Measurements from ENCODE around the gene TAPBP. TPM values are rescaled to one million over a fixed set of nuclear protein-coding genes. Genes with fewer than 3 reads are reported as not detected.
"Not testable (repeated sequence)": the region's sequence is repeated elsewhere in the genome, so short reads cannot be mapped to it uniquely, and the experiment has no call there.

The TAPBP gene
- total RNA-seq, 2 experiments from 2014 or later = 164 to 190 TPM

- ChIA-PET POLR2A (interaction anchor here (0.6 to 0.8 kb wide), 3 partner anchors 8 to 205 kb away, joined by 3 to 5 read pairs (median 3); no protein-coding TSS in a partner anchor), CTCF (interaction anchor here (0.6 to 2.4 kb wide), 8 partner anchors 9 to 1078 kb away, joined by 3 to 8 read pairs (median 4); partner anchors contain the start of gene ZBTB22)
- H3K36me3 Mint-ChIP-seq (ENCODE audit: low read depth); DNase-seq; H3K27me3 Mint-ChIP-seq; H3K9me3 Mint-ChIP-seq (ENCODE audit: low read depth); intact Hi-C loops (cut with DNase I, micrococcal nuclease): not testable (repeated sequence)
- peak; percentile 14 for ATAC-seq
- Mint-ChIP-seq H3K27ac (peak overlapping the region; percentile 78), H3K4me1 (peaks cover 21% of the 10 kb centered on the region), H3K4me3 (peak overlapping the region; percentile 27)
These were observed 29.7 kb upstream of the TAPBP start for GRCh38 chr6:33343606-33343952.

GRCh38 chr6:33339193-33339592, 25.3 kb upstream of the TAPBP start:
- Mint-ChIP-seq H3K9me3 (ENCODE audit: low read depth) (no peaks in the 10 kb centered on the region), H3K27me3 (no peaks in the 10 kb centered on the region), H3K36me3 (ENCODE audit: low read depth) (no peaks in the 10 kb centered on the region), H3K27ac (no peak overlapping the region), H3K4me3 (no peak overlapping the region), H3K4me1 (peaks cover 10% of the 10 kb centered on the region)
- ChIA-PET POLR2A (no interaction called here), CTCF (no interaction called here)
- intact Hi-C loops (cut with DNase I, micrococcal nuclease) = no loop called here
- DNase-seq = no peak
- ATAC-seq = no peak

GRCh38 chr6:33336495-33336894, 22.6 kb upstream of the TAPBP start:
- no peak for ATAC-seq
- H3K36me3 Mint-ChIP-seq (ENCODE audit: low read depth) = no peaks in the 10 kb centered on the region
- DNase-seq = no peak
- ChIA-PET CTCF (interaction anchor here (0.6 to 1.1 kb wide), 3 partner anchors 11 to 93 kb away, joined by 3 to 5 read pairs (median 3); no protein-coding TSS in a partner anchor), POLR2A (no interaction called here)
- H3K9me3 Mint-ChIP-seq (ENCODE audit: low read depth) = no peaks in the 10 kb centered on the region
- H3K27me3 Mint-ChIP-seq = no peaks in the 10 kb centered on the region
- no peak overlapping the region for H3K27ac Mint-ChIP-seq
- H3K4me1 Mint-ChIP-seq = peaks cover 11% of the 10 kb centered on the region
- no peak overlapping the region for H3K4me3 Mint-ChIP-seq
- intact Hi-C loops (cut with DNase I, micrococcal nuclease) = no loop called here

GRCh38 chr6:33335916-33336315, 22.0 kb upstream of the TAPBP start:
- Mint-ChIP-seq H3K27me3 (no peaks in the 10 kb centered on the region), H3K36me3 (ENCODE audit: low read depth) (no peaks in the 10 kb centered on the region), H3K27ac (no peak overlapping the region), H3K4me1 (peaks cover 11% of the 10 kb centered on the region), H3K9me3 (ENCODE audit: low read depth) (no peaks in the 10 kb centered on the region), H3K4me3 (no peak overlapping the region)
- ATAC-seq (no peak), DNase-seq (no peak)
- ChIA-PET POLR2A (no interaction called here), CTCF (interaction anchor here (0.6 to 1.1 kb wide), 3 partner anchors 10 to 93 kb away, joined by 3 to 5 read pairs (median 3); no protein-coding TSS in a partner anchor)
- intact Hi-C loops (cut with DNase I, micrococcal nuclease) = no loop called here

- POLR2A ChIA-PET = no interaction called here
These were observed 19.8 kb upstream of the TAPBP start for GRCh38 chr6:33333666-33334065.

GRCh38 chr6:33330736-33331135, 16.9 kb upstream of the TAPBP start:
- ChIA-PET POLR2A (no interaction called here), CTCF (no interaction called here)
- H3K9me3 Mint-ChIP-seq (ENCODE audit: low read depth) = no peaks in the 10 kb centered on the region
- H3K4me1 Mint-ChIP-seq = peaks cover 11% of the 10 kb centered on the region
- no peaks in the 10 kb centered on the region for H3K27me3 Mint-ChIP-seq
- H3K36me3 Mint-ChIP-seq (ENCODE audit: low read depth) = no peaks in the 10 kb centered on the region
- DNase-seq (no peak), ATAC-seq (no peak)
- H3K4me3 Mint-ChIP-seq = no peak overlapping the region
- H3K27ac Mint-ChIP-seq = no peak overlapping the region
- intact Hi-C loops (cut with DNase I, micrococcal nuclease) = no loop called here

More at GRCh38 chr6:33333666-33334065, 19.8 kb upstream of the TAPBP start:
- no peaks in the 10 kb centered on the region for H3K27me3 Mint-ChIP-seq
- DNase-seq = no peak
- intact Hi-C loops (cut with DNase I, micrococcal nuclease) = no loop called here
- no peak overlapping the region for H3K27ac Mint-ChIP-seq
- CTCF ChIA-PET = interaction anchor here (1.1 kb wide), 1 partner anchor 11 kb away, joined by 3 read pairs; no protein-coding TSS in a partner anchor
- ATAC-seq = no peak
- H3K9me3 Mint-ChIP-seq (ENCODE audit: low read depth) = no peaks in the 10 kb centered on the region
- no peak overlapping the region for H3K4me3 Mint-ChIP-seq
- H3K4me1 Mint-ChIP-seq = peaks cover 11% of the 10 kb centered on the region
- H3K36me3 Mint-ChIP-seq (ENCODE audit: low read depth) = no peaks in the 10 kb centered on the region

- no peak overlapping the region for H3K27ac Mint-ChIP-seq
- no peaks in the 10 kb centered on the region for H3K9me3 Mint-ChIP-seq (ENCODE audit: low read depth)
- DNase-seq (no peak), ATAC-seq (no peak)
- no peaks in the 10 kb centered on the region for H3K36me3 Mint-ChIP-seq (ENCODE audit: low read depth)
- ChIA-PET POLR2A (no interaction called here), CTCF (interaction anchor here (1.2 to 1.9 kb wide), 2 partner anchors 11 to 16 kb away, joined by 4 to 13 read pairs; partner anchors contain the start of gene ZBTB22)
- H3K4me1 Mint-ChIP-seq = peaks cover 12% of the 10 kb centered on the region
- no peaks in the 10 kb centered on the region for H3K27me3 Mint-ChIP-seq
- no peak overlapping the region for H3K4me3 Mint-ChIP-seq
- intact Hi-C loops (cut with DNase I, micrococcal nuclease) = no loop called here
These were observed 15.2 kb upstream of the TAPBP start for GRCh38 chr6:33329058-33329457.

GRCh38 chr6:33324125-33324524, 10.2 kb upstream of the TAPBP start:
- peaks cover 40% of the 10 kb centered on the region for H3K4me1 Mint-ChIP-seq
- ATAC-seq (no peak), DNase-seq (no peak)
- H3K9me3 Mint-ChIP-seq (ENCODE audit: low read depth) = no peaks in the 10 kb centered on the region
- intact Hi-C loops (cut with DNase I, micrococcal nuclease) = no loop called here
- peak overlapping the region; percentile 99 for H3K4me3 Mint-ChIP-seq
- H3K27ac Mint-ChIP-seq = peak overlapping the region; percentile 99
- H3K36me3 Mint-ChIP-seq (ENCODE audit: low read depth) = peaks cover 30% of the 10 kb centered on the region
- H3K27me3 Mint-ChIP-seq = no peaks in the 10 kb centered on the region
- ChIA-PET POLR2A (interaction anchor here (0.6 to 0.7 kb wide), 2 partner anchors 83 to 284 kb away, joined by 4 to 6 read pairs; no protein-coding TSS in a partner anchor), CTCF (interaction anchor here (0.6 to 1.1 kb wide), 3 partner anchors 44 to 130 kb away, joined by 3 read pairs; partner anchors contain the start of gene ZBTB9)

- ChIA-PET CTCF (interaction anchor here (0.7 to 1.1 kb wide), 3 partner anchors 13 to 131 kb away, joined by 3 read pairs; partner anchors contain the start of gene ZBTB9), POLR2A (interaction anchor here (0.7 kb wide), 2 partner anchors 285 to 479 kb away, joined by 4 to 6 read pairs; partner anchors contain the start of gene PSMB8)
- Mint-ChIP-seq H3K36me3 (ENCODE audit: low read depth) (peaks cover 36% of the 10 kb centered on the region), H3K27ac (peak overlapping the region; percentile 99), H3K4me3 (peak overlapping the region; percentile 99), H3K4me1 (peaks cover 46% of the 10 kb centered on the region), H3K27me3 (no peaks in the 10 kb centered on the region), H3K9me3 (ENCODE audit: low read depth) (no peaks in the 10 kb centered on the region)
- DNase-seq (no peak), ATAC-seq (no peak)
- intact Hi-C loops (cut with DNase I, micrococcal nuclease) = loop anchor here (1.0 kb wide), 11 partner anchors 22 to 1128 kb away; partner anchors contain the start of genes KIFC1 (in 2 of the 2), PFDN6 (in 2 of the 2), VPS52 (in 2 of the 2) and WDR46 (in 2 of the 2)
These were observed 9.7 kb upstream of the TAPBP start for GRCh38 chr6:33323623-33323948.

- peaks cover 37% of the 10 kb centered on the region for H3K36me3 Mint-ChIP-seq (ENCODE audit: low read depth)
- ATAC-seq (no peak), DNase-seq (no peak)
- POLR2A ChIA-PET = interaction anchor here (0.7 kb wide), 1 partner anchor 129 kb away, joined by 7 read pairs; no protein-coding TSS in a partner anchor
- intact Hi-C loops (cut with DNase I, micrococcal nuclease) = no loop called here
- peak overlapping the region; percentile 99 for H3K27ac Mint-ChIP-seq
- no peaks in the 10 kb centered on the region for H3K9me3 Mint-ChIP-seq (ENCODE audit: low read depth)
- CTCF ChIA-PET = interaction anchor here (1.0 kb wide), 1 partner anchor 22 kb away, joined by 3 read pairs; no protein-coding TSS in a partner anchor
- peak overlapping the region; percentile 99 for H3K4me3 Mint-ChIP-seq
- no peaks in the 10 kb centered on the region for H3K27me3 Mint-ChIP-seq
- H3K4me1 Mint-ChIP-seq = peaks cover 62% of the 10 kb centered on the region
These were observed 7.3 kb upstream of the TAPBP start for GRCh38 chr6:33321227-33321626.

GRCh38 chr6:33320315-33321181, 6.7 kb upstream of the TAPBP start:
- intact Hi-C loops (cut with DNase I, micrococcal nuclease) = no loop called here
- ATAC-seq (no peak), DNase-seq (no peak)
- ChIA-PET POLR2A (interaction anchor here (0.7 kb wide), 1 partner anchor 129 kb away, joined by 7 read pairs; no protein-coding TSS in a partner anchor), CTCF (interaction anchor here (0.6 to 1.0 kb wide), 2 partner anchors 21 to 72 kb away, joined by 3 read pairs; no protein-coding TSS in a partner anchor)
- Mint-ChIP-seq H3K9me3 (ENCODE audit: low read depth) (no peaks in the 10 kb centered on the region), H3K36me3 (ENCODE audit: low read depth) (peaks cover 37% of the 10 kb centered on the region), H3K27me3 (no peaks in the 10 kb centered on the region), H3K4me1 (peaks cover 68% of the 10 kb centered on the region), H3K4me3 (peak overlapping the region; percentile 99), H3K27ac (peak overlapping the region; percentile 99)

Data from activated CD4-positive, alpha-beta T cell treated with anti-CD3 and anti-CD28 coated beads for 36 hours (primary cell).